GM19025 (cell line): Measurements from ENCODE around the gene N4BP2.
"Not testable (repeated sequence)": the region's sequence is repeated elsewhere in the genome, so short reads cannot be mapped to it uniquely, and the experiment has no call there.

ENCODE experiments used
- ATAC-seq: cut with Tn5 transposase; IDR thresholded peaks from one replicate; pipeline ENCODE4 v1.9.1; 2021; ENCODE audit warnings: mild to moderate bottlenecking, low read depth, moderate library complexity; ENCODE audit not compliant: unreplicated experiment

N4BP2 gene

GRCh38 chr4:40056716-40057585 lies at the start of gene N4BP2:
N4BP2 (plus strand) TSS chr4:40056850; CDS start chr4:40097341, 40,491 bp downstream.
- peak; percentile 59 for ATAC-seq

GRCh38 chr4:40016007-40016406 lies 40.6 kb upstream of the N4BP2 start:
- ATAC-seq: no peak

GRCh38 chr4:40020221-40020620 lies 36.4 kb upstream of the N4BP2 start:
- no peak for ATAC-seq

- not testable (repeated sequence) for ATAC-seq
Observed at GRCh38 chr4:40021116-40021515, 35.5 kb upstream of the N4BP2 start.

- not testable (repeated sequence) for ATAC-seq
Observed at GRCh38 chr4:40024049-40024448, 32.6 kb upstream of the N4BP2 start.

GRCh38 chr4:40032785-40033184 lies 23.9 kb upstream of the N4BP2 start:
- ATAC-seq: no peak

- ATAC-seq: no peak
Observed at GRCh38 chr4:40033613-40034012, 23.0 kb upstream of the N4BP2 start.

- ATAC-seq: no peak
Observed at GRCh38 chr4:40038977-40039376, 17.7 kb upstream of the N4BP2 start.

- no peak for ATAC-seq
Observed at GRCh38 chr4:40040908-40041307, 15.7 kb upstream of the N4BP2 start.

GRCh38 chr4:40043786-40044185 lies 12.9 kb upstream of the N4BP2 start:
- ATAC-seq: no peak

- no peak for ATAC-seq
Observed at GRCh38 chr4:40046311-40046980, 10.2 kb upstream of the N4BP2 start.

GRCh38 chr4:40053161-40053560 lies 3.5 kb upstream of the N4BP2 start:
- no peak for ATAC-seq

GRCh38 chr4:40055511-40055862 lies 1.2 kb upstream of the N4BP2 start:
- ATAC-seq: no peak

GRCh38 chr4:40055863-40056715 lies 561 bp upstream of the N4BP2 start:
- peak; percentile 4 for ATAC-seq

- ATAC-seq: peak; percentile 61
Observed at GRCh38 chr4:40057586-40058091, 989 bp downstream of the N4BP2 start.

GRCh38 chr4:40058121-40058520 lies 1.5 kb downstream of the N4BP2 start:
- no peak for ATAC-seq

- ATAC-seq: no peak
Observed at GRCh38 chr4:40058854-40059253, 2.2 kb downstream of the N4BP2 start.

- ATAC-seq: no peak
Observed at GRCh38 chr4:40059362-40059761, 2.7 kb downstream of the N4BP2 start.

- no peak for ATAC-seq
Observed at GRCh38 chr4:40065010-40065409, 8.4 kb downstream of the N4BP2 start.

- ATAC-seq: no peak
Observed at GRCh38 chr4:40066651-40067050, 10.0 kb downstream of the N4BP2 start.

- ATAC-seq: no peak
Observed at GRCh38 chr4:40070387-40070786, 13.7 kb downstream of the N4BP2 start.
